HG03342 (cell line): ENCODE measurements around the gene KCNIP2.

Source experiments
- ATAC-seq: cut with Tn5 transposase; IDR thresholded peaks from one replicate; pipeline ENCODE4 v1.9.1; 2021; ENCODE audit warnings: mild to moderate bottlenecking, moderate library complexity; ENCODE audit not compliant: unreplicated experiment

KCNIP2 gene

GRCh38 chr10:101843032-101844021 lies at the start of gene KCNIP2:
KCNIP2 (minus strand) TSS chr10:101843800; CDS start chr10:101843568, 232 bp downstream.
- ATAC-seq, result no peak

- ATAC-seq, result no peak
These were observed 49.3 kb upstream of the KCNIP2 start for GRCh38 chr10:101892782-101893391.

- ATAC-seq, result peak; percentile 71
These were observed 45.9 kb upstream of the KCNIP2 start for GRCh38 chr10:101889256-101890210.

GRCh38 chr10:101888251-101888949 lies 44.8 kb upstream of the KCNIP2 start:
- ATAC-seq, result no peak

- no peak for ATAC-seq
These were observed 44.2 kb upstream of the KCNIP2 start for GRCh38 chr10:101887775-101888174.

GRCh38 chr10:101886521-101887312 lies 43.1 kb upstream of the KCNIP2 start:
- no peak for ATAC-seq

- ATAC-seq, result no peak
These were observed 37.6 kb upstream of the KCNIP2 start for GRCh38 chr10:101881036-101881774.

- no peak for ATAC-seq
These were observed 36.6 kb upstream of the KCNIP2 start for GRCh38 chr10:101880232-101880573.

GRCh38 chr10:101879456-101880231 lies 36.0 kb upstream of the KCNIP2 start:
- ATAC-seq, result no peak

GRCh38 chr10:101878869-101879268 lies 35.3 kb upstream of the KCNIP2 start:
- no peak for ATAC-seq

GRCh38 chr10:101875068-101875688 lies 31.6 kb upstream of the KCNIP2 start:
- no peak for ATAC-seq

- ATAC-seq, result no peak
These were observed 30.7 kb upstream of the KCNIP2 start for GRCh38 chr10:101874252-101874651.

GRCh38 chr10:101867931-101868330 lies 24.3 kb upstream of the KCNIP2 start:
- no peak for ATAC-seq

GRCh38 chr10:101859530-101859929 lies 15.9 kb upstream of the KCNIP2 start:
- no peak for ATAC-seq

- peak; percentile 74 for ATAC-seq
These were observed 15.3 kb upstream of the KCNIP2 start for GRCh38 chr10:101858723-101859500.

GRCh38 chr10:101857802-101858476 lies 14.3 kb upstream of the KCNIP2 start:
- no peak for ATAC-seq
